ENCODE results near the gene MECP2. TPM values are rescaled to one million over a fixed set of nuclear protein-coding genes. Genes with fewer than 3 reads are reported as not detected.

MECP2 gene
- total and polyA plus RNA-seq, 8 donors = 10.7 to 47.9 (median 18.4) TPM

- 77 to 87% (median 80%) methylated on average over 7 to 11 of the region's 11 CpGs for WGBS, 5 donors
- peaks cover 9 to 49% (median 43%) of the 10 kb centered on the region in 4 donors for H3K36me3 ChIP-seq
- no peak overlapping the region for H3K4me3 ChIP-seq
- TF ChIP-seq POLR2A (IDR thresholded peaks at IDR 0.05) = no peak
- TF ChIP-seq CTCF (IDR thresholded peaks at IDR 0.05) = no peak
- no peak for TF ChIP-seq EP300 (IDR thresholded peaks at IDR 0.05)
- TF ChIP-seq POLR2AphosphoS5 (IDR thresholded peaks at IDR 0.05) = no peak
- no peaks in the 10 kb centered on the region for H3K9me3 ChIP-seq
- H3K27me3 ChIP-seq = peaks cover 0 to 5% (median 0%) of the 10 kb centered on the region in 3 donors
- no peak overlapping the region for H3K27ac ChIP-seq
- H3K4me1 ChIP-seq = peaks cover 0 to 27% (median 10%) of the 10 kb centered on the region in 4 donors
- peak in 1 of 2 donors; percentile 38 for DNase-seq
- intact Hi-C loops (cut with DNase I; ENCODE audit: low total_unique reads) = no loop called here
Observed at GRCh38 chrX:154032160-154032559, 65.4 kb downstream of the MECP2 start.

- DNase-seq = no peak
- 85 to 95% (median 90%) methylated on average over 24 to 29 of the region's 29 CpGs for WGBS, 5 donors
Observed at GRCh38 chrX:154030715-154031305, 66.7 kb downstream of the MECP2 start.

GRCh38 chrX:154030266-154030665, 67.3 kb downstream of the MECP2 start:
- no peak overlapping the region for H3K4me3 ChIP-seq
- WGBS, 5 donors = 85 to 93% (median 91%) methylated on average over 7 to 20 of the region's 20 CpGs
- no peak for TF ChIP-seq EP300 (IDR thresholded peaks at IDR 0.05)
- TF ChIP-seq CTCF (IDR thresholded peaks at IDR 0.05) = no peak
- no peak for TF ChIP-seq POLR2A (IDR thresholded peaks at IDR 0.05)
- TF ChIP-seq POLR2AphosphoS5 (IDR thresholded peaks at IDR 0.05) = no peak
- peaks cover 0 to 23% (median 10%) of the 10 kb centered on the region in 4 donors for H3K4me1 ChIP-seq
- H3K27ac ChIP-seq = no peak overlapping the region
- no peaks in the 10 kb centered on the region for H3K9me3 ChIP-seq
- H3K27me3 ChIP-seq = peaks cover 0 to 5% (median 0%) of the 10 kb centered on the region in 3 donors
- DNase-seq = no peak
- intact Hi-C loops (cut with DNase I; ENCODE audit: low total_unique reads) = no loop called here
- peaks cover 9 to 53% (median 46%) of the 10 kb centered on the region in 4 donors for H3K36me3 ChIP-seq

More at GRCh38 chrX:154030715-154031305, 66.7 kb downstream of the MECP2 start:
- intact Hi-C loops (cut with DNase I; ENCODE audit: low total_unique reads) = no loop called here
- TF ChIP-seq CTCF (IDR thresholded peaks at IDR 0.05) (no peak), POLR2AphosphoS5 (IDR thresholded peaks at IDR 0.05) (no peak), EP300 (IDR thresholded peaks at IDR 0.05) (no peak), POLR2A (IDR thresholded peaks at IDR 0.05) (no peak)
- Histone ChIP-seq H3K9me3 (no peaks in the 10 kb centered on the region), H3K36me3 (peaks cover 9 to 53% (median 46%) of the 10 kb centered on the region in 4 donors), H3K27me3 (peaks cover 0 to 5% (median 0%) of the 10 kb centered on the region in 3 donors), H3K4me1 (peaks cover 0 to 23% (median 10%) of the 10 kb centered on the region in 4 donors), H3K4me3 (no peak overlapping the region), H3K27ac (no peak overlapping the region)

GRCh38 chrX:154029439-154029838, 68.1 kb downstream of the MECP2 start:
- no peak overlapping the region for H3K4me3 ChIP-seq
- 69 to 84% (median 76%) methylated on average over 5 to 8 of the region's 8 CpGs for WGBS, 5 donors
- no peak overlapping the region for H3K27ac ChIP-seq
- TF ChIP-seq EP300 (IDR thresholded peaks at IDR 0.05) (no peak), CTCF (IDR thresholded peaks at IDR 0.05) (no peak), POLR2A (IDR thresholded peaks at IDR 0.05) (no peak), POLR2AphosphoS5 (IDR thresholded peaks at IDR 0.05) (no peak)
- H3K36me3 ChIP-seq = peaks cover 9 to 53% (median 46%) of the 10 kb centered on the region in 4 donors
- peaks cover 0 to 5% (median 0%) of the 10 kb centered on the region in 3 donors for H3K27me3 ChIP-seq
- H3K4me1 ChIP-seq = peaks cover 0 to 20% (median 10%) of the 10 kb centered on the region in 4 donors
- intact Hi-C loops (cut with DNase I; ENCODE audit: low total_unique reads) = no loop called here
- H3K9me3 ChIP-seq = no peaks in the 10 kb centered on the region
- no peak for DNase-seq
